GM12865 (cell line): ENCODE data around the gene CEP104.

Experiments used
- DNase-seq: peaks from one replicate; pipeline ENCODE4 v3.0.0; 2010; ENCODE audit warnings: low read depth
- H3K4me3 ChIP-seq: 2 replicates; pipeline ENCODE4 v1.5.1; 2011; ENCODE audit warnings: mild to moderate bottlenecking, low read depth, low read length, control low read depth
- CTCF ChIP-seq: IDR thresholded peaks from 2 replicates; pipeline ENCODE4 v1.5.1; 2011; ENCODE audit warnings: low read length, control low read depth, low read depth, inconsistent platforms; ENCODE audit not compliant: insufficient read depth; ENCODE audit errors: missing control alignments

Gene CEP104

GRCh38 chr1:3868464-3869006 is 11.5 kb upstream of the CEP104 start:
- no peak overlapping the region for H3K4me3 ChIP-seq
- TF ChIP-seq CTCF, result no peak
- DNase-seq, result no peak

DNA sequence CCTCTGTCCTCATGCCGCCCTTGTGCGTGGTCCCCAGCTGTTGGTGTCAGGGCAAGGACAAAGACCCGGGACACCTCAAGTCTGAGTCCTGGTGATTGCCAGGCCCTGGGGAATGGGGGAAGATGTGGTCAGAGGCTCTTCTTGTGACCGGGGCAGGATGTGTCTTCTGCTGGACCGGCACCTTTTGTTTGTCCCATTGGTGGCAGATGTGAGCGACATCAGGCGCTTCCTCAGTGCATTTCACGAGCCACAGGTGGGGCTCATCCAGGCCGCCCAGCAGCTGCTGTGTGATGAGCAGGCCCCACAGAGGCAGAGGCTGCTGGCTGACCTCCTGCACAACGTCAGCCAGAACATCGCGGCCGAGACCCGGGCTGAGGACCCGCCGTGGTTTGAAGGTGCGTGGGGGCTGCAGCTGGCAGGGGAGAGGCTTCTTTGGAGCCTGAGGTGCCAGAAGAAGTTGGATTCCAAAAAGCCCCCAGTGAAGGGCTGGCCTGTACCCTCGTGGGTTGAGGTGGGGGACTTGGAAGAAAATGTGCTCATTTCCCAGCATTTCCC is 8.7 kb upstream of the CEP104 start:
- TF ChIP-seq CTCF, result no peak
- DNase-seq, result no peak
- H3K4me3 ChIP-seq, result no peak overlapping the region

DNA sequence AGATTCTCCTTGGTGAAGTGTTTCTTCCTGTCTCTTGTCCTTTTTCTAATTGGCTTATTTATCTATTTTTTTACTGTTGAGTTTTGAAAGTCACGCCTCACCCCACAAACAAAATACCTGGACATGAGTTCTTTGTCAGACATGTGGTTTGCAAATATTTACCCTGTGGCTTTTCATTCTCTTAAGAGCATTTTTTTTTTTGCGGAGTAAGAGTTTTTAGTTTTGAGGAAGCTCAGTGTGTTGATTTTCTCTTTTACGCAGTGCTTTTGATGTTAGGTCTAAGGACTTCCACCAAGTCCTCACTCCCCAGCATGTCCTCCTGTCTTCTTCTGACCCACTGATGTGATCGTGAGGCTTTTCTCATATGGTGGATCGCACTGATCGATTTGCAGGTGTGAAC is 7.9 kb upstream of the CEP104 start:
- DNase-seq, result no peak
- TF ChIP-seq CTCF, result no peak
- no peak overlapping the region for H3K4me3 ChIP-seq

DNA sequence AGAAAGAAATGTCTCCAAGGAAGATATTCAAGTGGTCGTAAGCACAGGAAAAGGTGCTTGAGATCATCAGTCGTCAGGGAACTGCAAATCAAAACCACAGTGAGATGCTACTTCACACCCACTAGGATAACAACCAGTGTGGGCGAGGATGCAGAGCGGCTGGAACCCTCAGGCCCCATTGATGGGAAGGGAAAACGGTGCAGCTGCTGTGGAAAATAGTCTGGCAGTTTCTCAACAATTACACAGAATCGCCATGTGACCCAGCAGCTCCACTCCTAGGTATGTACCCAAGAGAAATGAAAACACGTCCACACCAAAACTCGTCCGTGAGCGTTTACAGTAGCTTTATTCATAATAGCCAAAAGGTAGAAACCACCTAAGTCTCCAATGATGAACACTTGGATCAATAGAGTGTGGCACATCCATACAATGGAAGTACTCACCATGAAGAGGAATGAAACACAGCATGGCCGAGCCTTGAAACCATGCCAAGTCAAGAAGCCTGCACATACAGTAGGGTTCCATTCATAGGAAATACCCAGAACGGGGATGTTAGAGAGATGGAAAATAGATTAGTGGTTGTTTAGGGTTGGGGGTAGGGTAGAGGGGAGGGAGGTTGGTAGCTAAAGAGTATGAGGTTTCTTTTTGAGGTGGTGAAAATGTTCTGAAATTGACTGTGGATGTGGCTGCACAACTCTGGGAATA is 6.4 kb upstream of the CEP104 start:
- DNase-seq, result no peak
- no peak for TF ChIP-seq CTCF
- no peak overlapping the region for H3K4me3 ChIP-seq

DNA sequence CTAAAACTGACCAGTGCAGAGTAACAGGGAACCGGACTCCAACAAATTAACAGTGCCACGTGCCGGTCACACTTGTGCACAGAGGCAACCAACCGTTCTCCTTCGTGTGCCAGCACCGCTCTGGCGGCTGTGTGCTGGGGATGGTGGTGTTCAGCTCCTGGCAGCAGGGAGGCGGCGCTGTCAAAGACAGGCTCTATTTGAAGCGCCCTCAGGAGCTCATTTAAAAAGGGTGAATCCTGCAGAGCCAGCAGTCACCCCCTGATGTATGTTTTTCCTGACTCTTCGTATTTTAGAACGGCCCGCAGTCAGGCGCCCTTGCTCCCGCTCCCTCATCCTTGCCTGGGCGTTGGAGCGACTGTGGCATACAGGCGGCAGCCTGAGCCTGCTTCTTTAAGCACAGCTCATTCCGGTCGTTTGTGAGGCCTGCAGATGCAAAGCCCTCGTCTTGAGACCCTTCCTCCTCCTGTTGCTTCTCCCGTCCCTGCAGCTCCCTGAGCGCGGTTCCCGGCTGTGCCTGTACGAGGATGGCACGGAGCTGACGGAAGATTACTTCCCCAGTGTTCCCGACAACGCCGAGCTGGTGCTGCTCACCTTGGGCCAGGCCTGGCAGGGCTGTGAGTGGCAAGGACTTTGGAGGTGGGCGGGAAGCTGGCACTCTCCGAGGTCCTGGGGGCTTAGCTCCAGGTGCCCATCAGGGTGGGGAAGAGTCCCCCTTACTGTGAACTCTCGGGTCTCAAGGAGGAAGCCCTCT is 1.4 kb upstream of the CEP104 start:
- DNase-seq, result peak; percentile 44
- H3K4me3 ChIP-seq, result peak overlapping the region; percentile 91
- peak; percentile 20 for TF ChIP-seq CTCF

DNA sequence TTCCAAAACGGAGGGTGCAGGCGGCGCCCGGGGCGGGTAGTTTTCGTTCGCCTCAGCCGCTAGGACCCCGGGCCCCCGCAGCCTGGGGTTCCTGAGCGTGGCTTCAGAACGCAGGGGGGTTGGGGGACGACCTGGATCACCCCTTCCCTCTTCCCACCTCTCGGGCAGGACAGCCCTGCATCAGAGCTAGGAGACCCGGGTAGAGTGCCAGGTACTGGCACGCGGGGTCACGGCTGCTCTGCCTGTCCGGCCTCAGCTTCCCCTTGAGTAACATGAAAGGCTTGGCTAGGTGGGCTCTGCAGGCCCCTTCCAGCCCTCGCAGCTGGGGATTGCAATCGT is 749 bp upstream of the CEP104 start:
- no peak for DNase-seq
- peak overlapping the region; percentile 91 for H3K4me3 ChIP-seq
- TF ChIP-seq CTCF, result no peak
